A549 treated with RU486 at 1 μM for 4 hours (cell line): ENCODE measurements around the gene TMPRSS11F. TPM values are rescaled to one million over a fixed set of nuclear protein-coding genes. Genes with fewer than 3 reads are reported as not detected.

Experiments used
- total RNA-seq: library from RNA; stranded (reverse); fragments of 200-300 nt; extraction: Qiagen RNA extraction; gene quantifications from 5 replicates; pipeline ENCODE4 v1.2.3, GENCODE V29; 2022; ENCODE audit warnings: low read depth

The TMPRSS11F gene
- total RNA-seq: not detected in 5 replicates

DNA sequence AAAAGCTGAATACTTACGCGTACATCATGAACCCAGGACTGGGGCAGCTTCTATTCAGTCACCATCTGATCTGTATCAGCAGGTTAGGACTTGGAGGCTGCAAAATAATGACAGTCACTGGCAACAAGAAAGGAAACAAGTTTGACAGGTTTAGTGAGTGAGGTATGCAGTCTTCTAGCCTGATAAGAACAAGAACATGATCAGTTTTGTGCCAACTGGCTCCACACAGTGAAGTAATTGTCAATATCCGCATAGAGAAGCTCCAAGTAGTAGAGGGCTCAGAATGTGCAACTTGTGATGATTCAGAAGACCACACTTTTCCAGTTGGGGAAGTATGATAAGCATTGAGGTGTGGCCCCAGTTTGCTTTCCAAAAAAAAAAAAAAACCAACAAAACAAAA, at the start of gene TMPRSS11F:
Gene TMPRSS11F (minus strand): TSS at position 77 of the 400 bp plus-strand sequence. CDS start 49 bp downstream, at position 28.

Other genes with a start within 250 kb of the TMPRSS11F start
- gene TMPRSS11D, start 245.9 kb downstream of the TMPRSS11F start, total RNA-seq: not detected in 5 replicates
- not detected in 5 replicates for gene TMPRSS11A, start 166.4 kb downstream of the TMPRSS11F start, total RNA-seq
- not detected in 5 replicates for gene TMPRSS11B, start 115.8 kb upstream of the TMPRSS11F start, total RNA-seq
- gene YTHDC1, start 220.2 kb upstream of the TMPRSS11F start, total RNA-seq: 25.8 to 41.2 TPM (median 34.1 TPM) in 5 replicates